ENCODE data around the gene WDCP.

GRCh38 chr2:24026233-24026632, 21.0 kb downstream of the WDCP start:
- TF ChIP-seq EP300 (IDR thresholded peaks at IDR 0.05) (no peak), CTCF (IDR thresholded peaks at IDR 0.05) (no peak), POLR2A (IDR thresholded peaks at IDR 0.05) (no peak)
